Activated T-helper 1 cell treated with Interleukin-2 at 50 U/mL for 16 hours (primary cell): ENCODE data around the gene COPS7A.

ENCODE experiments used
- DNase-seq: peaks from one replicate; pipeline ENCODE4 v3.0.0-alpha.2; 2020; ENCODE audit warnings: low read depth

Gene COPS7A

GRCh38 chr12:6751767-6752166, 27.9 kb downstream of the COPS7A start:
- no peak for DNase-seq

DNA sequence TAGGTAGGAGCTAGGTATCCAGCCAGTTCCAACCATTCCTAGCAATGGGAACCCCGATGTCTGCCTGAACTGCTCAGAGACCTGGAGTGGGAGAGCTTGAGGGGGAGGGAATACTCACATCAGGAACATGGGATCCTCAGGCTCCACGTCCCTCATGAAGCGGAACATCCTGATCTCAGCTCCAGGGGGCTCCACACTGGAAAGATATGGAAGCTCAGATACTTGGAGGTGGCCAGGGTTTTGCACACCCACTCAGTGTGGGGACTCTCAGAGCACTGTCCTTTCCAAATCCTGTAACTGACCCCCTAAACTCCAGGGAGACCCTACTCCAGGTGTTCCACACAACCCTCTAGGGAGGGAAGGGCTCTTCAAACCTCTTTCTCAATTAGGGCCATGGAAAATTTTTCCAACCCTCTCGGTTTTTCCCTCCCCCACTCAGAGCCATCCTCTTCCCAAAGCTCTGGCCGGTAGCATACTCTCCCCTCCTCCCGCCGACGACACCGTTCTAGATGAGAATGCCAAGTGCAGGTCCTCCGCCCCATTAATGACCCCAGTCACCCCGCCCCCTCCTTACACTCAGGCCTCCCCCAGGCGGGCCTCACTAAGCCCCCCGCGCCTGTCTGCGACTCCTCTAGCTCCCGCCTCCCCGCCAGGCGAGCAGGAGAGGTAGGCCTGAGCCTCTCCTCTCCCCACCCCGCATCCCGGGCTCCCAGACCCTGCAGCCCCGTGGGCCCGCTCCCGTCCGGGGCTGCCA, 28.5 kb downstream of the COPS7A start:
- no peak for DNase-seq

- peak; percentile 93 for DNase-seq
Measured at GRCh38 chr12:6752921-6753771, 29.3 kb downstream of the COPS7A start, which contains the start of gene MLF2. Gene MLF2 (minus strand): TSS chr12:6753141. CDS start chr12:6752334, 807 bp downstream.

- DNase-seq = no peak
Measured at GRCh38 chr12:6753772-6754356, 30.0 kb downstream of the COPS7A start.

- DNase-seq = no peak
Measured at GRCh38 chr12:6754411-6754810, 30.6 kb downstream of the COPS7A start.

- DNase-seq = no peak
Measured at GRCh38 chr12:6757028-6757690, 33.3 kb downstream of the COPS7A start.

GRCh38 chr12:6758506-6759095, 34.8 kb downstream of the COPS7A start:
- no peak for DNase-seq

DNA sequence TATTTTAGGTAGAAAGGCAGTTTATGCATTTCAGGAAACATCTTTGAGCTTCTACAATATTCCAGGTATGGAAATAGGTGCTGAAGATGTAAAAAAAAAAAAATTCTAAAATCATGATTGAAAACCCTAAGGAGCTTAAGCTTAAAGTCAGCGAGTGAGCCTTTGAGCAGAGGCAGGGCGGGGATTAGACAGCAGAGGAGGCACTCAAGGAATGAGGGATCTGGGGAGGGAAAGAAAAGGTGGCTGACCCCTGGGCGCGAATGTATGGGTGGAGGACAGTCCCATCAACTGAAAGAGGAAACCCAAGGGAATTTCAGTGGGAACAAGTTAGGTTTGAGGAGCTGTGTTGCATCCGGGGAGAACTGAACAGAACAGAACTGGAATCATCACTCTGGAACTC, 35.9 kb downstream of the COPS7A start:
- DNase-seq = no peak

GRCh38 chr12:6763380-6763779, 39.5 kb downstream of the COPS7A start:
- DNase-seq = no peak

GRCh38 chr12:6764011-6764828, 40.4 kb downstream of the COPS7A start:
- DNase-seq = no peak

GRCh38 chr12:6765048-6765633, 41.3 kb downstream of the COPS7A start:
- no peak for DNase-seq

GRCh38 chr12:6765634-6766581, 42.1 kb downstream of the COPS7A start, which contains the start of gene PTMS:
Gene PTMS (plus strand): TSS chr12:6766363. CDS start chr12:6766706, 343 bp downstream.
- DNase-seq = no peak

- peak; percentile 35 for DNase-seq
Measured at GRCh38 chr12:6766651-6767349, 43.0 kb downstream of the COPS7A start.

GRCh38 chr12:6767353-6768319, 43.8 kb downstream of the COPS7A start:
- no peak for DNase-seq

DNA sequence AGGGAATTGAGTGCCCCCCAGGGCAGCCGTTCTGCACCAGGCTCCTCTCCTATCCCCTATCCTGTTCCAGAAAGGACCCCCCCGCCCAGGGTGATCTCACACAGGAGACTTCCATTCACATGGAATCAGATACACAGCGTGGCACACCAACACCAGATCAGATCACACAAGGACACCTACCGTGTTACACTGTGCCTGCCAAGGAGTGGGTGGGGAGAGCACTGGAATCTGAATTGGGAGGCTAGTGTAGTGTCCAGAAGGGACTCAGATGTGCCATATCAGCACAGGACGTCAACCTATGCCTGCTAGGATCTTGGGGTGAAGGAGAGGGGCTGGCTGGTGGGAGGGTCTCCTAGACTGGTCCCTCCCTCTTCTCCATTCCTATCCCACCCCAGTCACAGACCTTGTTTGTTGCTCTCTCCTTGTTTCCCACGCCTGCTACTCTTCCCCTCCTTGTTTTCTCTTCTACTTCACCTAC, 44.6 kb downstream of the COPS7A start:
- no peak for DNase-seq

DNA sequence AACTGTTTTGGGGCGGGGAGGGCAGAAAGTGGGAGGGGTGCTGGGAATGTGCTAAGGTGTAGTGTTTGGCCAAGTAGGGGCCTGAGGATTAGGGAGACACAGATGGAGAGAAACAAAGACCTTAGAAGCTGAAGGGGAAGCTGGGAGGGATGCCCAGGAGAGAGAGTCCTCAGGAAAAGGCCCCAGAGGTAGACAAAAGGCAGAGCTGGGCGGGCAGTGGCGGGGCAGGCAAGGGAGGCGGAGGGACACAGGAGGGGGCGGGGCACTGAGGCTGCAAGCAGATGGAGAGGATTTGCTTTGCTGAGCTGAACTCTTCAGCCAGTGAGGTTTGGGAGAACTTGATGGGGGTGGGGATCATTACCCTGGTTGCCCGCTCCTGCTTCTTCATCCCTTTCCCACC, 45.1 kb downstream of the COPS7A start:
- DNase-seq = no peak

GRCh38 chr12:6769666-6770065, 45.8 kb downstream of the COPS7A start:
- DNase-seq = no peak
